NCI-H187 treated with DMSO at 0.1 percent for 48 hours (cell line): ENCODE measurements around the gene GRIN3A.
"Not testable (repeated sequence)": the region's sequence is repeated elsewhere in the genome, so short reads cannot be mapped to it uniquely, and the experiment has no call there.

ENCODE experiments used
- DNase-seq: peaks from one replicate; lab custom pipeline; 2025; lab: John Stamatoyannopoulos, UW

GRIN3A gene

GRCh38 chr9:101632611-101633010, 105.8 kb downstream of the GRIN3A start:
- DNase-seq, result no peak

GRCh38 chr9:101631892-101632291, 106.6 kb downstream of the GRIN3A start:
- no peak for DNase-seq

GRCh38 chr9:101629636-101630035, 108.8 kb downstream of the GRIN3A start:
- no peak for DNase-seq

- no peak for DNase-seq
Observed at GRCh38 chr9:101628173-101628572, 110.3 kb downstream of the GRIN3A start.

- no peak for DNase-seq
Observed at GRCh38 chr9:101626295-101626694, 112.2 kb downstream of the GRIN3A start.

- DNase-seq, result no peak
Observed at GRCh38 chr9:101625876-101626275, 112.6 kb downstream of the GRIN3A start.

GRCh38 chr9:101620452-101620851, 118.0 kb downstream of the GRIN3A start:
- no peak for DNase-seq

GRCh38 chr9:101618698-101619097, 119.7 kb downstream of the GRIN3A start:
- no peak for DNase-seq

GRCh38 chr9:101605547-101605946, 132.9 kb downstream of the GRIN3A start:
- DNase-seq, result no peak

GRCh38 chr9:101604296-101604695, 134.2 kb downstream of the GRIN3A start:
- no peak for DNase-seq

- DNase-seq, result no peak
Observed at GRCh38 chr9:101601904-101602765, 136.3 kb downstream of the GRIN3A start.

GRCh38 chr9:101594796-101595195, 143.7 kb downstream of the GRIN3A start, which contains the start of gene PPP3R2:
TSS of gene PPP3R2 (minus strand) at chr9:101594969. CDS start at chr9:101594921, 48 bp downstream.
- DNase-seq, result no peak

- no peak for DNase-seq
Observed at GRCh38 chr9:101593345-101593744, 145.1 kb downstream of the GRIN3A start.

- no peak for DNase-seq
Observed at GRCh38 chr9:101592788-101593187, 145.7 kb downstream of the GRIN3A start.

GRCh38 chr9:101591787-101592446, 146.5 kb downstream of the GRIN3A start:
- no peak for DNase-seq

- DNase-seq, result no peak
Observed at GRCh38 chr9:101590901-101591300, 147.5 kb downstream of the GRIN3A start.

- DNase-seq, result not testable (repeated sequence)
Observed at GRCh38 chr9:101590074-101590473, 148.4 kb downstream of the GRIN3A start.

GRCh38 chr9:101587332-101588043, 151.0 kb downstream of the GRIN3A start:
- no peak for DNase-seq

- no peak for DNase-seq
Observed at GRCh38 chr9:101586651-101587050, 151.8 kb downstream of the GRIN3A start.

- DNase-seq, result no peak
Observed at GRCh38 chr9:101585740-101586139, 152.7 kb downstream of the GRIN3A start.

- DNase-seq, result no peak
Observed at GRCh38 chr9:101582553-101582952, 155.9 kb downstream of the GRIN3A start.

GRCh38 chr9:101579711-101580545, 158.5 kb downstream of the GRIN3A start:
- DNase-seq, result no peak
